ENCODE measurements around the gene MYADML2. TPM values are rescaled to one million over a fixed set of nuclear protein-coding genes. Genes with fewer than 3 reads are reported as not detected.
A peak's percentile ranks its signal among the peaks of the same experiment; 100 is the strongest.

MYADML2 gene
- total and polyA plus RNA-seq, 2 experiments from 2014 or later = 0.70 to 1.7 TPM

DNA sequence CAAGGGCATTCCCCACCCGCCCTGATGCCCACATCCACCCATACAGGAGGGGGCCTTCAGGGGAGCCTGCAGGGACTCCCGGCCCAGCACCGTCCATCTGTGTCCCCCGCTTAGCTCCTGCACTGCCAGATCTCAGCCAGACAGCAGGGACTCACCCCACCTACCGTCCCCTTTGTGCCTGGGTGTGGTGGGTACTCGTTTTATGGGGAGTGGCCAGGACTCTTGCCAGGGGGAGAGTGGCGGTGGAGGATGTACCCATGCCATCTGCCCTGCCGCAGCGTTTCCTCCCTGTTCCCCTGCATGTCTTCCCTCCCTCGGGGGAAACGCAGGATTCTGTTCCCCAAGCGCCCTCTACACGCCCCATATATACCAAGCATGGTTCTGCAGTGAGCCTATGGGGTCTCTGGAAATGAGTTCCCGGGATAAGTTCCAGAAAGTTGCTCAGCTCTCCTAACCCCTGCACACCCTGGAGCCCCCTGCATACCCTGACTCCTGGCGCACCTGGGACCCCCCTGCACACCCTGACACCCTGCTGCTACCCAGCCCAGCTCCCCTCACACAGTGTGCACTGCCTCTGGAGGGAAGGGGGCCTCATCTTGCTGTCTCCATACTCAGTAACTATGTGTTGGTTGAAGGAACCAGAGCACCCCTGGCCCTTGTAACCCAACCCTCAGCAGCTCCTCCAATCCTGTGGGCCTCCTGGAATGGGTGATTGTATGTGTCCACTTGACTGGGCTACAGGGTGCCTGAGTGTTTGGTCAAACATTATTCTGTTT, 15.3 kb downstream of the MYADML2 start:
- H3K4me1 ChIP-seq (ENCODE audit: insufficient read depth) = no peaks in the 10 kb centered on the region; the same call in 1 of the 2 replicates
- DNase-seq (ENCODE audit: low spot score) (no peak), ATAC-seq (no peak)
- no peaks in the 10 kb centered on the region for H3K9me3 Mint-ChIP-seq
- H3K27me3 ChIP-seq (ENCODE audit: insufficient read depth) = peaks cover 10% of the 10 kb centered on the region; the same call in 1 of the 2 replicates
- H3K9me2 ChIP-seq (ENCODE audit: insufficient read depth) = no peaks in the 10 kb centered on the region
- H2AFZ ChIP-seq = no peak overlapping the region
- H3F3A ChIP-seq (replicated peaks; ENCODE audit: low read depth) = peaks cover 10% of the 10 kb centered on the region
- H4K20me1 ChIP-seq (replicated peaks; ENCODE audit: insufficient read depth) = no peaks in the 10 kb centered on the region; the same call in 1 of the 2 replicates
- H3K36me3 ChIP-seq (ENCODE audit: insufficient read depth) = no peaks in the 10 kb centered on the region
- H3K4me1 Mint-ChIP-seq = peaks cover 11% of the 10 kb centered on the region
- no peak overlapping the region for H3K4me2 ChIP-seq
- no peak overlapping the region; the same call in 1 of the 2 replicates for H3K27ac Mint-ChIP-seq
- H3K27me3 Mint-ChIP-seq (ENCODE audit: insufficient read depth, low read depth, poor library complexity) = peaks cover 25% of the 10 kb centered on the region
- no peak overlapping the region for H3K27ac ChIP-seq (ENCODE audit: low read depth)
- TF ChIP-seq EZH2phosphoT487 (IDR thresholded peaks at IDR 0.05; ENCODE audit: unreplicated experiment) (no peak), CTCF (conservative IDR thresholded peaks at IDR 0.05; ENCODE audit: low read depth in 2 of 2) (peak in 1 of 2 experiments; percentile 32; a peak in 1 of 4 replicates), ZNF331 (CRISPR knock-in tag; IDR thresholded peaks at IDR 0.05; ENCODE audit: low read depth) (no peak), POLR2AphosphoS5 (IDR thresholded peaks at IDR 0.05; ENCODE audit: low read depth) (peak; percentile 77)
- H3K4me3 ChIP-seq = no peak overlapping the region
- H3K79me2 ChIP-seq (replicated peaks; ENCODE audit: insufficient read depth) = peaks cover 14% of the 10 kb centered on the region
- H3K36me3 Mint-ChIP-seq (ENCODE audit: low read depth) = peaks cover 35% of the 10 kb centered on the region
- peak overlapping the region; percentile 20; the same call in 1 of the 3 replicates for H3K4me3 Mint-ChIP-seq

DNA sequence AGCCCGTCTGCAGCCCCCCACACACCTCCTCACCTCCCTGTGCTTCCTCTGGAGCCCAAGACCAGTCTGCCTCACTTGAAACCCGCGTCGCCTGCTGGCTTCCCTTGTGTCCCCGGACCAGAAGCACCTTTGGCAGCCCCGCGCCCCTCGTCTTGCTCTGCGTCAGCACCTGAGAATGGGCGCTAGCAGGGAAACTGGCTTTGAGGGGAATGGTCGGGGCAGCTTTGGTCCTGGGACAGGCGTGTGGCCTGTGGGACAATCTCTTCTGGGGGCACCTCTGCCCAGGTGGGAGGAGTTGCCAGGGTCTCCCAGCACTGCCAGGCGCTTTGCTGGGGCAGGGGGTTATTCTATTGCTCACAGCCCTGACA, 15.9 kb downstream of the MYADML2 start:
- peaks cover 14% of the 10 kb centered on the region for H3K79me2 ChIP-seq (replicated peaks; ENCODE audit: insufficient read depth)
- H3K9me3 Mint-ChIP-seq = no peaks in the 10 kb centered on the region
- no peaks in the 10 kb centered on the region for H3K36me3 ChIP-seq (ENCODE audit: insufficient read depth)
- no peaks in the 10 kb centered on the region for H3K9me2 ChIP-seq (ENCODE audit: insufficient read depth)
- H3K27ac Mint-ChIP-seq = no peak overlapping the region
- DNase-seq (ENCODE audit: low spot score) (peak; percentile 54), ATAC-seq (no peak)
- H3K27me3 ChIP-seq (ENCODE audit: insufficient read depth) = peaks cover 10% of the 10 kb centered on the region; the same call in 1 of the 2 replicates
- H3F3A ChIP-seq (replicated peaks; ENCODE audit: low read depth) = peaks cover 12% of the 10 kb centered on the region
- no peak overlapping the region for H3K4me3 ChIP-seq
- H3K4me1 ChIP-seq (ENCODE audit: insufficient read depth) = peaks cover 1% of the 10 kb centered on the region; the same call in 1 of the 2 replicates
- H4K20me1 ChIP-seq (replicated peaks; ENCODE audit: insufficient read depth) = no peaks in the 10 kb centered on the region; the same call in 1 of the 2 replicates
- peaks cover 33% of the 10 kb centered on the region for H3K36me3 Mint-ChIP-seq (ENCODE audit: low read depth)
- H2AFZ ChIP-seq = no peak overlapping the region
- H3K4me1 Mint-ChIP-seq = peaks cover 11% of the 10 kb centered on the region
- H3K27ac ChIP-seq (ENCODE audit: low read depth) = no peak overlapping the region
- H3K4me3 Mint-ChIP-seq = no peak overlapping the region
- peaks cover 28% of the 10 kb centered on the region for H3K27me3 Mint-ChIP-seq (ENCODE audit: insufficient read depth, low read depth, poor library complexity)
- no peak overlapping the region for H3K4me2 ChIP-seq
- TF ChIP-seq JUNB (IDR thresholded peaks at IDR 0.05; ENCODE audit: unreplicated experiment) (no peak), CTCF (conservative IDR thresholded peaks at IDR 0.05; ENCODE audit: low read depth in 2 of 2) (no peak), ZNF114 (CRISPR knock-in tag; IDR thresholded peaks at IDR 0.05) (no peak), POLR2AphosphoS5 (IDR thresholded peaks at IDR 0.05; ENCODE audit: low read depth) (no peak), STAT1 (IDR thresholded peaks at IDR 0.05; ENCODE audit: unreplicated experiment) (no peak), NANOG (IDR thresholded peaks at IDR 0.05; ENCODE audit: borderline replicate concordance) (no peak), ZNF462 (CRISPR knock-in tag; IDR thresholded peaks at IDR 0.05) (no peak), EZH2phosphoT487 (IDR thresholded peaks at IDR 0.05; ENCODE audit: unreplicated experiment) (no peak), ZNF331 (CRISPR knock-in tag; IDR thresholded peaks at IDR 0.05; ENCODE audit: low read depth) (no peak)

Data from GM23338 (cell line).